ENCODE measurements around the gene ARRDC5.

The ARRDC5 gene

DNA sequence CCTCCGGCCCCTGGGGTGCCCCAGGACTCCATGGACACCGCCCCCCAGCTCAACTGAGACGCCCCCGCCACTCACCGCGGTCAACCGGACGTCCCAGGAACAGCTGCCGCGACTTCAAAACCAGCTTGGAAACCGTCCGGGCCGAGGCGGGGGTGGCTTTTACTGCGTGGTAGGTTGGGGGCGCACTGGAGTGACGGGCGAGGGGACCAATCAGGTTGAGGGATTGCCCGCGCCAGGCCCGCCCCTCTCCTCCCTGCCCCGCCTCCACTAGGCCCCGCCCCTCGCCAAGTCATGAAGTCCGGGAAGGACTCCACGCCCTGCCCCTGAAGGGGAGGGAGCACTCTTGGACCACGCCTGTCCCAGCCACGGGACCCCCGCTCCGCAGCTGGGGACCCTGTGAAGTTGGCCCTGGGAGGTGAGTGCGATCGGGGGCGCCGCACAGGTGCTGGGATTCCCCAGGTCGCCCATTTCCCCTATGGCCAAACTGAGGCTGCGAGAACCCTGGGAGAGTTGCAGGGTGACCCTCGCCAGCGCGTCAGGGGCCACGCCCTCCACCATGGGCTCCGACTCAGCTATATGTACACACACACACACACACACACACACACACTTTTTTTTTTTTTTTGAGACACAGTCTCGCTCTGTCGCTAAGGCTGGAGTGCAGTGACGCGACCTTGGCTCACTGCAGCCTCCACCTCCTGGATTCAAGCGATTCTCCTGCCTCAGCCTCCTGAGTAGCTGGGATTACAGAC lies 35.0 kb downstream of the ARRDC5 start, which contains the start of gene PLIN3:
Gene PLIN3, minus strand, starts transcription at position 134 of the 752 bp plus-strand sequence. CDS start 6,273 bp downstream, outside the sequence.
- H2AFZ ChIP-seq (ENCODE audit: low read length) = peak within 1 kb of the TSS; percentile 98
- no peaks in the 10 kb centered on the region for H3K79me2 ChIP-seq (ENCODE audit: low read length)
- H3K9ac ChIP-seq (ENCODE audit: low read length) = peak within 1 kb of the TSS; percentile 56
- H3F3A ChIP-seq (ENCODE audit: insufficient read depth, low read length) = no peaks in the 10 kb centered on the region
- DNase-seq = peak; percentile 92
- H3K27me3 ChIP-seq (replicated peaks; ENCODE audit: insufficient read depth, low read length) = no peaks in the 10 kb centered on the region; the same call in 1 of the 2 replicates
- no peaks in the 10 kb centered on the region for H3K36me3 ChIP-seq (replicated peaks; ENCODE audit: insufficient read depth, low read length)
- no peak within 1 kb of the TSS for H3K27ac ChIP-seq (ENCODE audit: low read length)
- H3K9me3 ChIP-seq (replicated peaks; ENCODE audit: insufficient read depth, low read length) = no peaks in the 10 kb centered on the region
- H3K4me2 ChIP-seq (ENCODE audit: low read depth, low read length) = peak within 1 kb of the TSS; percentile 88
- no peaks in the 10 kb centered on the region for H3K9me2 ChIP-seq (replicated peaks; ENCODE audit: insufficient read depth, low read length)
- TF ChIP-seq EZH2 (optimal IDR thresholded peaks at IDR 0.05; ENCODE audit: low read depth, low read length) = no peak
- TF ChIP-seq, protein P1, sequence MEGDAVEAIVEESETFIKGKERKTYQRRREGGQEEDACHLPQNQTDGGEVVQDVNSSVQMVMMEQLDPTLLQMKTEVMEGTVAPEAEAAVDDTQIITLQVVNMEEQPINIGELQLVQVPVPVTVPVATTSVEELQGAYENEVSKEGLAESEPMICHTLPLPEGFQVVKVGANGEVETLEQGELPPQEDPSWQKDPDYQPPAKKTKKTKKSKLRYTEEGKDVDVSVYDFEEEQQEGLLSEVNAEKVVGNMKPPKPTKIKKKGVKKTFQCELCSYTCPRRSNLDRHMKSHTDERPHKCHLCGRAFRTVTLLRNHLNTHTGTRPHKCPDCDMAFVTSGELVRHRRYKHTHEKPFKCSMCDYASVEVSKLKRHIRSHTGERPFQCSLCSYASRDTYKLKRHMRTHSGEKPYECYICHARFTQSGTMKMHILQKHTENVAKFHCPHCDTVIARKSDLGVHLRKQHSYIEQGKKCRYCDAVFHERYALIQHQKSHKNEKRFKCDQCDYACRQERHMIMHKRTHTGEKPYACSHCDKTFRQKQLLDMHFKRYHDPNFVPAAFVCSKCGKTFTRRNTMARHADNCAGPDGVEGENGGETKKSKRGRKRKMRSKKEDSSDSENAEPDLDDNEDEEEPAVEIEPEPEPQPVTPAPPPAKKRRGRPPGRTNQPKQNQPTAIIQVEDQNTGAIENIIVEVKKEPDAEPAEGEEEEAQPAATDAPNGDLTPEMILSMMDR (IDR thresholded peaks at IDR 0.05; ENCODE audit: low read length) = no peak
- no peak for TF ChIP-seq EZH2phosphoT487 (IDR thresholded peaks at IDR 0.05; ENCODE audit: low read length)
- no peaks in the 10 kb centered on the region for H4K20me1 ChIP-seq (ENCODE audit: insufficient read depth, low read length)
- H3K4me1 ChIP-seq (ENCODE audit: low read length) = no peaks in the 10 kb centered on the region
- H3K4me3 ChIP-seq (ENCODE audit: low read length) = peak within 1 kb of the TSS; percentile 87

DNA sequence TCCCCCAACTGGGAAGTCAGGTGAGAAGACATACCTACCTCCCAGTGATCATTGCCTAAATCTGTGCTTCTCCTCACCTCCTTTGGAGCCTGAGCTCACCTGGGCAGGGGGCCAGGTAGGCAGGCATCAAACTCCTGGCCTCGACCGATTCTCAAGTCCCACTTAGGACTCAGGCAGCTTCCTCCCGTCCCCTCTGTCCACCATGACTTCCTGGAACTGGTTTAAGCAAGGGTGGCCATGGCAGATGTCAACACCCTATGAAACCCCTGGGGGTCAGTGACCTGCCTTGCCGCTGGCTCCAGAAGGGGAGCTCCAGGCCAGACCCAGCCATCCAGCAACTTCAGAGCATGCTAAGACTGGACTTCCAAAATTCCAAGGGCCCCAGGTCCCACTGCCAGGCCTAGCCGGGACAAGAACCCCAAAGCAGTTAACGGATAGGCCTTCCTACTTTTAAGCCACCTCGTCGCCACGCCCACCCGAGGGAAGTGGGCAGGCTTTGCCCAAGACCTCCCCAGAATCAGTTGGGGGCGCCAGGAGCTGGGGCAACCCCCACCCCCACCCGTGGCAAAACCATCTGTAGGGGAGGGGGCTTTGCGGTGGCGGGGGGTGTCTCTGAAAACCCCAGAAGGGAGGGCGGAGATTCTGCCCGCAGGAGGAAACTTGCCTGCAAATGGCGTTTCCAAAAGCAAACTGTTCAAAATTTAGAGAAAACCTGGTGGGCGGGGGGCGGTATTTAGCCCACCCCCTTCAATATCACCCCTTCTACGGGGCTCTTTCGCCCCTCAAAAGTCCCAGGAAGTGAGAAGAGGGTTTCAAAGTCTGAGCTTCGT lies 35.9 kb downstream of the ARRDC5 start:
- Histone ChIP-seq H3K27ac (ENCODE audit: low read length) (no peak overlapping the region), H3K9me3 (replicated peaks; ENCODE audit: insufficient read depth, low read length) (no peaks in the 10 kb centered on the region), H2AFZ (ENCODE audit: low read length) (peak overlapping the region; percentile 98), H3K4me2 (ENCODE audit: low read depth, low read length) (peak overlapping the region; percentile 88), H4K20me1 (ENCODE audit: insufficient read depth, low read length) (no peaks in the 10 kb centered on the region), H3K9ac (ENCODE audit: low read length) (peak overlapping the region; percentile 56), H3K27me3 (replicated peaks; ENCODE audit: insufficient read depth, low read length) (no peaks in the 10 kb centered on the region; the same call in 1 of the 2 replicates), H3K36me3 (replicated peaks; ENCODE audit: insufficient read depth, low read length) (no peaks in the 10 kb centered on the region), H3K4me1 (ENCODE audit: low read length) (no peaks in the 10 kb centered on the region), H3F3A (ENCODE audit: insufficient read depth, low read length) (no peaks in the 10 kb centered on the region), H3K9me2 (replicated peaks; ENCODE audit: insufficient read depth, low read length) (no peaks in the 10 kb centered on the region), H3K4me3 (ENCODE audit: low read length) (peak overlapping the region; percentile 87), H3K79me2 (ENCODE audit: low read length) (no peaks in the 10 kb centered on the region)
- no peak for DNase-seq
- TF ChIP-seq, protein P1 (IDR thresholded peaks at IDR 0.05; ENCODE audit: low read length) = no peak
- TF ChIP-seq EZH2 (optimal IDR thresholded peaks at IDR 0.05; ENCODE audit: low read depth, low read length) (no peak), EZH2phosphoT487 (IDR thresholded peaks at IDR 0.05; ENCODE audit: low read length) (no peak)

DNA sequence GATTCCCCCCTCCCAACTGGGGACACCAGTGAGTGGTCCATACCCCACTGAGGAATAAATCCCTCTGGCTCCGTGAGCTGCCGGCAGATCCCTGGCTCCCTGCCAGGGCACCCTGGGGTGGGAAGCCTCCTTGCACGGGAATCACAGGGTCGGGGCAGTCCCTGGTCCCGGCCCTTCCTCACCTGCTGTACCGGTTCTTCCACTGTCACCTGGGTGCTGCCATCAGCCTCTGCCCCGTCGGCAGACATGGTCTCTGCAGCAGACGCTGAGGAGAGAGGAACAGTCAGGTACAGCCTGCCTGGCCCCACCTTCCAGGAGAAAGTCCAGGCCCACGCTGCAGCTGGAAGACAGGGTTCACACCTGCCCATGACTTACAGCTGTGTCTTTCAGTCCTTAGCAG lies 41.5 kb downstream of the ARRDC5 start:
- no peaks in the 10 kb centered on the region for H3K27me3 ChIP-seq (replicated peaks; ENCODE audit: insufficient read depth, low read length)
- no peak overlapping the region for H3K9ac ChIP-seq (ENCODE audit: low read length)
- TF ChIP-seq, protein P1 (IDR thresholded peaks at IDR 0.05; ENCODE audit: low read length) = no peak
- no peak for TF ChIP-seq EZH2phosphoT487 (IDR thresholded peaks at IDR 0.05; ENCODE audit: low read length)
- TF ChIP-seq EZH2 (optimal IDR thresholded peaks at IDR 0.05; ENCODE audit: low read depth, low read length) = no peak
- no peak overlapping the region for H3K4me2 ChIP-seq (ENCODE audit: low read depth, low read length)
- DNase-seq = no peak
- H4K20me1 ChIP-seq (ENCODE audit: insufficient read depth, low read length) = no peaks in the 10 kb centered on the region
- no peak overlapping the region for H3K27ac ChIP-seq (ENCODE audit: low read length)
- H3K9me2 ChIP-seq (replicated peaks; ENCODE audit: insufficient read depth, low read length) = no peaks in the 10 kb centered on the region
- no peaks in the 10 kb centered on the region for H3K4me1 ChIP-seq (ENCODE audit: low read length)
- H3K4me3 ChIP-seq (ENCODE audit: low read length) = no peak overlapping the region
- no peaks in the 10 kb centered on the region for H3K79me2 ChIP-seq (ENCODE audit: low read length)
- no peaks in the 10 kb centered on the region for H3K36me3 ChIP-seq (replicated peaks; ENCODE audit: insufficient read depth, low read length)
- H2AFZ ChIP-seq (ENCODE audit: low read length) = no peak overlapping the region
- no peaks in the 10 kb centered on the region for H3F3A ChIP-seq (ENCODE audit: insufficient read depth, low read length)
- no peaks in the 10 kb centered on the region for H3K9me3 ChIP-seq (replicated peaks; ENCODE audit: insufficient read depth, low read length)
